ENCODE measurements around the gene ITIH1.

- TF ChIP-seq, protein P1, sequence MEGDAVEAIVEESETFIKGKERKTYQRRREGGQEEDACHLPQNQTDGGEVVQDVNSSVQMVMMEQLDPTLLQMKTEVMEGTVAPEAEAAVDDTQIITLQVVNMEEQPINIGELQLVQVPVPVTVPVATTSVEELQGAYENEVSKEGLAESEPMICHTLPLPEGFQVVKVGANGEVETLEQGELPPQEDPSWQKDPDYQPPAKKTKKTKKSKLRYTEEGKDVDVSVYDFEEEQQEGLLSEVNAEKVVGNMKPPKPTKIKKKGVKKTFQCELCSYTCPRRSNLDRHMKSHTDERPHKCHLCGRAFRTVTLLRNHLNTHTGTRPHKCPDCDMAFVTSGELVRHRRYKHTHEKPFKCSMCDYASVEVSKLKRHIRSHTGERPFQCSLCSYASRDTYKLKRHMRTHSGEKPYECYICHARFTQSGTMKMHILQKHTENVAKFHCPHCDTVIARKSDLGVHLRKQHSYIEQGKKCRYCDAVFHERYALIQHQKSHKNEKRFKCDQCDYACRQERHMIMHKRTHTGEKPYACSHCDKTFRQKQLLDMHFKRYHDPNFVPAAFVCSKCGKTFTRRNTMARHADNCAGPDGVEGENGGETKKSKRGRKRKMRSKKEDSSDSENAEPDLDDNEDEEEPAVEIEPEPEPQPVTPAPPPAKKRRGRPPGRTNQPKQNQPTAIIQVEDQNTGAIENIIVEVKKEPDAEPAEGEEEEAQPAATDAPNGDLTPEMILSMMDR (IDR thresholded peaks at IDR 0.05), result no peak
- TF ChIP-seq POLR2AphosphoS5 (IDR thresholded peaks at IDR 0.05; ENCODE audit: low read depth, low read length) (no peak), SIN3A (IDR thresholded peaks at IDR 0.05; ENCODE audit: borderline replicate concordance, insufficient read depth, low read depth, low read length) (no peak)
- TF ChIP-seq, protein P2, sequence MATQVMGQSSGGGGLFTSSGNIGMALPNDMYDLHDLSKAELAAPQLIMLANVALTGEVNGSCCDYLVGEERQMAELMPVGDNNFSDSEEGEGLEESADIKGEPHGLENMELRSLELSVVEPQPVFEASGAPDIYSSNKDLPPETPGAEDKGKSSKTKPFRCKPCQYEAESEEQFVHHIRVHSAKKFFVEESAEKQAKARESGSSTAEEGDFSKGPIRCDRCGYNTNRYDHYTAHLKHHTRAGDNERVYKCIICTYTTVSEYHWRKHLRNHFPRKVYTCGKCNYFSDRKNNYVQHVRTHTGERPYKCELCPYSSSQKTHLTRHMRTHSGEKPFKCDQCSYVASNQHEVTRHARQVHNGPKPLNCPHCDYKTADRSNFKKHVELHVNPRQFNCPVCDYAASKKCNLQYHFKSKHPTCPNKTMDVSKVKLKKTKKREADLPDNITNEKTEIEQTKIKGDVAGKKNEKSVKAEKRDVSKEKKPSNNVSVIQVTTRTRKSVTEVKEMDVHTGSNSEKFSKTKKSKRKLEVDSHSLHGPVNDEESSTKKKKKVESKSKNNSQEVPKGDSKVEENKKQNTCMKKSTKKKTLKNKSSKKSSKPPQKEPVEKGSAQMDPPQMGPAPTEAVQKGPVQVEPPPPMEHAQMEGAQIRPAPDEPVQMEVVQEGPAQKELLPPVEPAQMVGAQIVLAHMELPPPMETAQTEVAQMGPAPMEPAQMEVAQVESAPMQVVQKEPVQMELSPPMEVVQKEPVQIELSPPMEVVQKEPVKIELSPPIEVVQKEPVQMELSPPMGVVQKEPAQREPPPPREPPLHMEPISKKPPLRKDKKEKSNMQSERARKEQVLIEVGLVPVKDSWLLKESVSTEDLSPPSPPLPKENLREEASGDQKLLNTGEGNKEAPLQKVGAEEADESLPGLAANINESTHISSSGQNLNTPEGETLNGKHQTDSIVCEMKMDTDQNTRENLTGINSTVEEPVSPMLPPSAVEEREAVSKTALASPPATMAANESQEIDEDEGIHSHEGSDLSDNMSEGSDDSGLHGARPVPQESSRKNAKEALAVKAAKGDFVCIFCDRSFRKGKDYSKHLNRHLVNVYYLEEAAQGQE (IDR thresholded peaks at IDR 0.05; ENCODE audit: insufficient read depth in 1 of 2, low read depth in 2 of 2, low read length in 1 of 2), result no peak
Measured at GRCh38 chr3:52791928-52792327, 14.5 kb downstream of the ITIH1 start.

All from Panc1 (cell line).